ENCODE results near the gene FMO2. TPM values are rescaled to one million over a fixed set of nuclear protein-coding genes. Genes with fewer than 3 reads are reported as not detected.
A peak's percentile ranks its signal among the peaks of the same experiment; 100 is the strongest.

FMO2 gene
- total and polyA plus RNA-seq, 10 of the 15 experiments (the other 5 are each of a cell fraction or from before 2014, with no cell fraction given), result not detected

DNA sequence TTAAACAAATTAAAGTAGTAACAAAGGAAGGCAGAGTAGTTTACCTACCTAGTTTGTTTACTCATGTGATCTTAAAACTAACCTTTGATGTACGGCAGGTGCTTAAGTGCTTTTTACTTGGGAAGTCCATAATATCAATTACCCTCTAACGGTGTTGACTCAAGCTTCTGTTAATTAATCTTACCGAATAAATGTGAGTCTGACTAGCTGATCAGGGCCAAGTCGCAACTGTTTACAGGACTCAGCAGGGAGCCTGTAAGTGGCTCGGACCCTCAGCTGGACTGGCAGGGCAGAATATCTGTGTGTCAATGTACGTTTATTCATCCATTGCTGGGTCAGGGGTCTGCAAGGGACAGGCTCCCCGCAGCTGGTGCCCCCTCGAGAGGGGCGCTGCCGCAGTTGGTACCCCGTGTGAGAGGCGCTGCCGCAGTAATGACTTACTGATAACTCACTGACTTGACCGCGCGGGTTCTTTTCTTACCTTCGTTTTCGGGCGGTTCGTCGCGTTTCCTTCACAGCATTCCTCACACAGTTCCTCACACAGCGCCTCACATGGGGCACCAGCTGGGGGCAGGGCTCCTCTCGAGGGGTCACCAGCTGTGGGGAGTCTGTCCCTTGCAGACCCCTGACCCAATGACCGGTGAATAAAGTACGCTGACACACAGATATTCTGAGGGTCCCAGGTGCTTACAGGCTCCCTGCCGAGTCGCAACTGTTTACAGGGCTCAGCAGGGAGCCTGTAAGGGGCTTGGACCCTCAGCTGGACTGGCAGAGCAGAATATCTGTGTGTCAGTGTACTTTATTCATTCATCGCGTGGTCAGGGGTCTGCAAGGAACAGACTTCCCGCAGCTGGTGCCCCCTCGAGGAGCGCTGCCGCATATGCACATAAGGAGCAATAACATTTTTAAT is 66.2 kb downstream of the FMO2 start (continued):
- TF ChIP-seq PRDM15 (CRISPR knock-in tag; IDR thresholded peaks at IDR 0.05) (no peak), ZBED1 (IDR thresholded peaks at IDR 0.05; ENCODE audit: borderline replicate concordance) (no peak), TCF3 (IDR thresholded peaks at IDR 0.05; ENCODE audit: borderline replicate concordance, insufficient read depth, low read depth, low read length) (0 out of 2 replicates have a peak, but pooled peaks have one; percentile 4), IRF4 (IDR thresholded peaks at IDR 0.05; ENCODE audit: low read depth, low read length) (no peak), MTA2 (IDR thresholded peaks at IDR 0.05; ENCODE audit: low read depth) (no peak), EED (IDR thresholded peaks at IDR 0.05; ENCODE audit: low read depth) (no peak)

DNA sequence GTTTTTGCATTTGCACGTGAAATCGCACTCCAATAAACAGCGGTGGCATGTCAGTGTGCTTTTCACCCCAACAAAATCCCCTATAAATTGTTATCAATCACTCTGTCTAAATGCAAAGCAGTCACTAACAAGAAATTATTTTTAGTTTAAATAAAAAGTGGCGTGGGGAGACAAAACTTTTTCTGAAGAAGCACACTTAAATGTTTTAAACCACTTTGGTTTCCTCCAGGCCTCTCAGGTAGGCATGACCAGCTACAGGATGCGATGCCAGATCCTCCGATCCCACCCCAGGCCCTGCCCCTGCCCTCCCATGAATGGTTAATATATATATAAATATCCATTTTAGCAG is 66.8 kb downstream of the FMO2 start:
- Histone ChIP-seq H3K27ac (ENCODE audit: control insufficient read depth, insufficient read depth) (no peak overlapping the region), H3K9ac (ENCODE audit: control insufficient read depth, insufficient read depth, low read length) (no peak overlapping the region), H3K4me2 (ENCODE audit: control insufficient read depth, insufficient read depth) (peak overlapping the region; percentile 83; the same call in 1 of the 2 replicates), H3K4me1 (ENCODE audit: control insufficient read depth, insufficient read depth, low read length) (peaks cover 10% of the 10 kb centered on the region), H3K9me3 (replicated peaks; ENCODE audit: control insufficient read depth, insufficient read depth, low read length) (no peaks in the 10 kb centered on the region), H4K20me1 (ENCODE audit: control insufficient read depth, insufficient read depth) (no peaks in the 10 kb centered on the region), H3K27me3 (replicated peaks in 1 of 2; ENCODE audit: control insufficient read depth in 2 of 2, insufficient read depth in 2 of 2, low read length in 1 of 2) (peaks cover 1 to 3% of the 10 kb centered on the region in 2 experiments; a peak in 1 of 4 replicates), H3K36me3 (ENCODE audit: control insufficient read depth in 2 of 2, insufficient read depth in 2 of 2, low read length in 1 of 2) (no peaks in the 10 kb centered on the region), H3K79me2 (ENCODE audit: control insufficient read depth, insufficient read depth, low read length) (no peaks in the 10 kb centered on the region), H2AFZ (ENCODE audit: control insufficient read depth, low read depth, low read length) (no peak overlapping the region), H3K4me3 (peak overlapping the region; percentile 72; the same call in 1 of the 2 replicates)
- SMC1A ChIA-PET (ENCODE audit: uncharacterized antibody, unreplicated experiment), result interaction anchor here (0.9 to 3.5 kb wide), 2 partner anchors 31 to 62 kb away, joined by 3 to 12 read pairs; partner anchors contain the start of gene FMO4
- BruUV-seq (replicated peaks), result no TSS peak
- in situ Hi-C loops (cut with MboI) (no loop called here), intact Hi-C loops (cut with micrococcal nuclease; ENCODE audit: unreplicated experiment) (no loop called here)
- RAD21 ChIA-PET (ENCODE audit: unreplicated experiment), result interaction anchor here (1.7 kb wide), 1 partner anchor 62 kb away, joined by 5 read pairs; the partner anchor contains the start of gene FMO4
- ATAC-seq, result no peak
- FAIRE-seq, result no peak
- POLR2A ChIA-PET, result no interaction called here
- DNase-seq (ENCODE audit: low read depth, low spot score), result no peak
- 7% methylated on average over 6 of the region's 6 CpGs for WGBS (ENCODE audit: insufficient coverage, insufficient replicate concordance, low lambda C conversion rate, missing lambda C conversion rate)
- no peak for TF ChIP-seq IKZF1 (conservative IDR thresholded peaks at IDR 0.05)
- no peak for TF ChIP-seq REST (IDR thresholded peaks at IDR 0.05; ENCODE audit: low read depth, low read length)
- TF ChIP-seq ZBED1 (IDR thresholded peaks at IDR 0.05; ENCODE audit: borderline replicate concordance), result no peak
- no peak for TF ChIP-seq BACH1 (IDR thresholded peaks at IDR 0.05; ENCODE audit: borderline replicate concordance)
- no peak for TF ChIP-seq SP1 (IDR thresholded peaks at IDR 0.05; ENCODE audit: low read depth, low read length)
- TF ChIP-seq BHLHE40 (IDR thresholded peaks at IDR 0.05; ENCODE audit: borderline replicate concordance in 1 of 2, low read depth in 2 of 2, low read length in 1 of 2), result peak; percentile 47 to 70
- CTCF ChIA-PET, result interaction anchor here (1.2 to 7.2 kb wide), 3 partner anchors 26 to 61 kb away, joined by 3 to 46 read pairs (median 6); partner anchors contain the start of gene FMO4

All from GM12878 (cell line).